Measurements from ENCODE around the gene PTGES3. TPM values are rescaled to one million over a fixed set of nuclear protein-coding genes. Genes with fewer than 3 reads are reported as not detected.
"Not testable (repeated sequence)": the region's sequence is repeated elsewhere in the genome, so short reads cannot be mapped to it uniquely, and the experiment has no call there.

Gene PTGES3
- total and polyA plus RNA-seq, 3 experiments from 2014 or later = 242 to 437 (median 431) TPM

DNA sequence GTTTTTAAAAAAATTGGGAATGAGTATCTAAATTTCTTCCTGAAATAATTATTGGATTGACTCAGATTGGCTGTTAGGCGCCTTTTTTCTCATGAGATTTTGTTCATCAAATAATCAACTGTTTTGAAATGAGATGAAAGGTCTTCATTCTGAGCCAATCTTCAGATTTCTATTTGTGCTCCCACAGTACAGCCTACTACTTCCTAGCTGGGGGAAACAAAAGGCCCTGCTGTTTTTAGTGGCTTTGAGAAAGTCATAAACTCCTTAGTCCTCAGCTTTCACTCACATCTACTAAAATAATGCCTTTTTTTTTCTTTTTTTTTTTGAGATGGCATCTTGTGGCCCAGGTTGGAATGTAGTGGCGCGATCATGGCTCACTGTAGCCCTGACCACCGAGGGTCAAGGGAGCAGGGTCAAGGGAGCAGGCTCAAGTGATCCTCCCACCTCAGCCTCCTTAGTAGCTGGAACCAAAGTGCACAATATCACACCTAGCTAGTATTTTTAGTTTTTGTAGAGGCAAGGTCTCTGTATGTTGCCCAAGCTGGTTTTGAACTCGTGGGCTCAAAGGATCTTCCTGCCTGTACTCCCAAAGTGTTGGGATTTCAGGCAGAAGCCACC, 21.8 kb upstream of the PTGES3 start:
- H3K36me3 ChIP-seq (ENCODE audit: insufficient read depth, low read length) = peaks cover 26% of the 10 kb centered on the region
- POLR2A ChIA-PET = interaction anchor here (0.7 kb wide), 1 partner anchor 252 kb away, joined by 6 read pairs; no protein-coding TSS in a partner anchor
- CTCF ChIA-PET = no interaction called here

DNA sequence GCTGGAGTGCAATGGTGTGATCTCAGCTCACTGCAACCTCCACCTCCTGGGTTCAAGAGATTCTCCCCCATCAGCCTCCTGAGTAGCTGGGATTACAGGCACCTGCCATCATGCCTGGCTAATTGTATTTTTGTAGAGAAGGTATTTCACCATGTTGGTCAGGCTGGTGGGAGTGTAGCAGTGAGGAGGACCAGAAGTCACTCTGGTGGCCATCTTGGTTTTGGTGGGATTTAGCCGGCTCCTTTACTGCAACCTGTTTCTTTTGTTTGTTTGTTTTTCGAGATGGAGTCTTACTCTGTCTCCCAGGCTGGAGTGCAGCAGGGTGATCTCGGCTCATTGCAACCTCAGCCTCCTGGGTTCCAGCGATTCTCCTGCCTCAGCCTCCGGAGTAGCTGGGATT, 16.4 kb upstream of the PTGES3 start:
- POLR2A ChIA-PET = interaction anchor here (0.6 kb wide), 2 partner anchors 183 to 580 kb away, joined by 4 read pairs; partner anchors contain the start of gene RBMS2
- H3K4me3 Mint-ChIP-seq; DNase-seq; CTCF ChIA-PET; H3K9me3 ChIP-seq (ENCODE audit: low read length); H3K9me3 Mint-ChIP-seq; H3K4me3 ChIP-seq (ENCODE audit: low read length); H3K4me1 ChIP-seq (ENCODE audit: insufficient read depth, low read length); H3K27me3 Mint-ChIP-seq; H3K36me3 ChIP-seq (ENCODE audit: insufficient read depth, low read length); H3K36me3 Mint-ChIP-seq; H3K27ac Mint-ChIP-seq; H3K27ac ChIP-seq (ENCODE audit: low read depth, low read length); H3K4me1 Mint-ChIP-seq; H3K27me3 ChIP-seq (ENCODE audit: insufficient read depth, low read length, poor library complexity, severe bottlenecking): not testable (repeated sequence)

More for the DNA sequence above, 21.8 kb upstream of the PTGES3 start:
- H3K9me3 Mint-ChIP-seq = no peaks in the 10 kb centered on the region
- Histone ChIP-seq H3K9me3 (ENCODE audit: low read length) (no peaks in the 10 kb centered on the region), H3K4me3 (ENCODE audit: low read length) (no peak overlapping the region), H3K4me1 (ENCODE audit: insufficient read depth, low read length) (no peaks in the 10 kb centered on the region), H3K27ac (ENCODE audit: low read depth, low read length) (no peak overlapping the region), H3K27me3 (ENCODE audit: insufficient read depth, low read length, poor library complexity, severe bottlenecking) (no peaks in the 10 kb centered on the region)
- peak overlapping the region in 3 of 8 donors; percentile 8 to 60 (median 11) for H3K27ac Mint-ChIP-seq
- H3K27me3 Mint-ChIP-seq = no peaks in the 10 kb centered on the region
- peaks cover 0 to 1% (median under 1%) of the 10 kb centered on the region in 3 donors for H3K4me1 Mint-ChIP-seq
- H3K4me3 Mint-ChIP-seq = no peak overlapping the region
- peaks cover 10 to 37% (median 24%) of the 10 kb centered on the region in 3 donors for H3K36me3 Mint-ChIP-seq
- no peak for DNase-seq

DNA sequence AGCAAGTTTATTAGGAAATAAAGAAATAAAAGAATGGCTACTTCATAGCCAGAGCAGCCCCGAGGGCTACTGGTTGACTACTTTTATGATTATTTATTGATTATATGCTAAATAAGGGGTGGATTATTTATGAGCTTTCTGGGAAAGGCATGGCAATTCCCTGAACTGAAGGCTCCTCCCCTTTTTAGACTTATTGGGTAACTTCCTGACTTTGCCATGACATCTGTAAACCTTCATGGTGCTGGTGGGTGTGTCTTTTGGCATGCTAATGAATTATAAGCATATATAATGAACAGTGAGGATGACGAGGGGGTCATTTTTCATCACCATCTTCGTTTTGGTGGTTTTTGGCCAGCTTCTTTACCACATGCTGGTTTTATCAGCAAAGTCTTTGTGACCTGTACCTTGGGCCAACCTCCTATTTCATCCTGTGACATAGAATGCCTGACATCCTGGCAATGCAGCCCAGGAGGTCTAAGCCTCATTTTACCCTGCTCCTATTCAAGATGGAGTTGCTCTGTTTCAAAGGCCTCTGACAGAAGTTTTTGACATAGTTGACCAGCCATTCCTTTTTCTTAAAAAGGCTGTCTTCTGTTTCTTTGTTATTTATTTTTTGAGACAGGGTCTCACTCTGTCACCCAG, 11.1 kb upstream of the PTGES3 start:
- no peaks in the 10 kb centered on the region for H3K4me1 ChIP-seq (ENCODE audit: insufficient read depth, low read length)
- Mint-ChIP-seq H3K4me3 (no peak overlapping the region), H3K27ac (no peak overlapping the region), H3K36me3 (no peaks in the 10 kb centered on the region), H3K4me1 (peaks cover 0 to 2% (median 2%) of the 10 kb centered on the region in 3 donors), H3K9me3 (no peaks in the 10 kb centered on the region), H3K27me3 (peaks cover 0 to 3% of the 10 kb centered on the region in 2 donors)
- DNase-seq = no peak
- H3K36me3 ChIP-seq (ENCODE audit: insufficient read depth, low read length) = no peaks in the 10 kb centered on the region
- ChIA-PET CTCF (no interaction called here), POLR2A (no interaction called here)
- H3K27me3 ChIP-seq (ENCODE audit: insufficient read depth, low read length, poor library complexity, severe bottlenecking) = no peaks in the 10 kb centered on the region
- H3K9me3 ChIP-seq (ENCODE audit: low read length) = no peaks in the 10 kb centered on the region
- H3K4me3 ChIP-seq (ENCODE audit: low read length) = no peak overlapping the region
- H3K27ac ChIP-seq (ENCODE audit: low read depth, low read length) = no peak overlapping the region

DNA sequence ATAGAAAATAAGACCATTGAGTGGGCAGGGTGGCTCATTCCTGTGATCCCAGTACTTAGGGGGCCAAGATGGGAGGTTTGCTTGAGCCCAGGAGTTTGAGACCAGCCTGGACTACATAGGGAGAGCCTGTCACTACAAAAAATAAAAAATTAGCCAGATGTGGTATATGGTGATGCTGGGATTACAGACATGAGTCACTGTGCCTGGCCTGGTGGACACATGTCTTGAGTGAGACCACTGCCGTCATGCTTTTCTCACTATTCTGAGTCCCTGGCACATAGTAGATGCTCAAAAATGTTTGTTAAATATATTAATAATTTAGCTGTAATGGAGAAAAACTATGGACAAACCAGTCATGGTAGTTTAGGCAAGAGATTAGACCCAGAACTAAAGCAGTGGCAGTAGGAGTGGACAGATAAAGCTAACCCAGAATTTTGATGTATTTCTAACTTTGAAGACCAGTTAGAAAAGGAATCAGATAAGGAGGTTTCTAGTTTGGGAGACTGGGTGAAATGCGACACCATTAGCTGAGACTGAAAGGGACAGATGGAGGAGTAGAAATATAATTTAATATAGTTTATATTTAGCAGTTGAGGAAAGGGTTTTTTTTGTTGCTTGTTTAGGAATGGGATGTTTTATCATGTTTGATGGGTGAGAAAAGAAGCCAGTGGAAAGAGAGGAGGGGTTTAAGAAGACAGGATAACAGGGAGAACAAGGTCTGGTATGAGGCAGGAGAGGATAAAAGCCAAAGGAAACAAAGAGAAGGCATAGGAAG, 7.4 kb upstream of the PTGES3 start:
- POLR2A ChIA-PET = no interaction called here
- peak overlapping the region in 3 of 8 donors; percentile 22 to 77 (median 45) for H3K27ac Mint-ChIP-seq
- Histone ChIP-seq H3K36me3 (ENCODE audit: insufficient read depth, low read length) (no peaks in the 10 kb centered on the region), H3K27me3 (ENCODE audit: insufficient read depth, low read length, poor library complexity, severe bottlenecking) (no peaks in the 10 kb centered on the region), H3K27ac (ENCODE audit: low read depth, low read length) (peak overlapping the region; percentile 47), H3K9me3 (ENCODE audit: low read length) (no peaks in the 10 kb centered on the region), H3K4me3 (ENCODE audit: low read length) (no peak overlapping the region), H3K4me1 (ENCODE audit: insufficient read depth, low read length) (no peaks in the 10 kb centered on the region)
- no peaks in the 10 kb centered on the region for H3K36me3 Mint-ChIP-seq
- H3K9me3 Mint-ChIP-seq = no peaks in the 10 kb centered on the region
- no peaks in the 10 kb centered on the region for H3K27me3 Mint-ChIP-seq
- no peak for DNase-seq
- H3K4me3 Mint-ChIP-seq = no peak overlapping the region
- CTCF ChIA-PET = no interaction called here
- H3K4me1 Mint-ChIP-seq = no peaks in the 10 kb centered on the region

DNA sequence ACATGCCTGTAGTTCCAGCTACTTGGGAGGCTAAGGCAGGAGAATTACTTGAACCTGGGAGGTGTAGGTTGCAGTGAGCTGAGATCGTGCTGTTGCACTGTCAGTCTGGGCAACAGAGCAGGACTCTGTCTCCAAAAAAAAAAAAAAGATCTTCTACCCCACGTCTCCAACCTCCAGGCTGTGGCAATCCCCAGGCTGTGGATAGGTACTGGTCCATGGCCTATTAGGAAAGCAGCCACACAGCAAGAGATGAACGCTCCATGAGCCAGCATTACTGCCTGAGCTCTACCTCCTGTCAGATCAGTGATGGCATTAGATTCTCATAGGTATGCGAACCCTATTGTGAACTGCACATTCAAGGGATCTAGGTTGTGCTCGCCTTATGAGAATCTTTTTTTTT, 6.1 kb upstream of the PTGES3 start:
- ChIA-PET POLR2A (interaction anchor here (0.7 kb wide), 2 partner anchors 58 to 830 kb away, joined by 5 to 7 read pairs; no protein-coding TSS in a partner anchor), CTCF (no interaction called here)
- Mint-ChIP-seq H3K9me3 (no peaks in the 10 kb centered on the region), H3K27ac (peak overlapping the region in 1 of 8 donors; percentile 54), H3K4me1 (peaks cover under 1 to 1% (median 1%) of the 10 kb centered on the region in 3 donors), H3K4me3 (peak overlapping the region in 1 of 7 donors; percentile 41), H3K27me3 (no peaks in the 10 kb centered on the region), H3K36me3 (no peaks in the 10 kb centered on the region)
- Histone ChIP-seq H3K27ac (ENCODE audit: low read depth, low read length) (no peak overlapping the region), H3K4me3 (ENCODE audit: low read length) (no peak overlapping the region), H3K4me1 (ENCODE audit: insufficient read depth, low read length) (peaks cover 3% of the 10 kb centered on the region), H3K9me3 (ENCODE audit: low read length) (no peaks in the 10 kb centered on the region), H3K36me3 (ENCODE audit: insufficient read depth, low read length) (no peaks in the 10 kb centered on the region), H3K27me3 (ENCODE audit: insufficient read depth, low read length, poor library complexity, severe bottlenecking) (no peaks in the 10 kb centered on the region)
- no peak for DNase-seq

DNA sequence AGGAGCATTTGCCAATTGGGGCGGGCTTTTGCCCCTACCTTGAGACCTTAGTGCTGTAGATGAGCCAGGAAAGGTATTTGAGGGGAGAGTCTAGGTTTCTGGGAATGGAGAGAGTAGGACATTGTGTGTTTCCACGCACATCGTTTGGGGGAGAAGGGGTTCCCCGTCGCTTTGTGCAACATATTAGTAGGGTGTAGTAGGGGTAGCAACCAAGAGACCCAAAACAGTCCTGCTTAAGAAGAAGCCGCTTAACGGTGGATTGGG, 694 bp upstream of the PTGES3 start:
- CTCF ChIA-PET = interaction anchor here (1.0 to 7.8 kb wide), 5 partner anchors 12 to 60 kb away, joined by 4 to 43 read pairs (median 7); partner anchors contain the start of gene NACA
- Mint-ChIP-seq H3K36me3 (peaks cover 0 to 38% (median 0%) of the 10 kb centered on the region in 3 donors), H3K4me1 (peaks cover 29 to 37% (median 32%) of the 10 kb centered on the region in 3 donors), H3K27ac (peak overlapping the region; percentile 96 to 100 (median 100)), H3K4me3 (peak overlapping the region; percentile 93 to 100 (median 100)), H3K9me3 (no peaks in the 10 kb centered on the region), H3K27me3 (no peaks in the 10 kb centered on the region)
- Histone ChIP-seq H3K4me3 (ENCODE audit: low read length) (peak overlapping the region; percentile 80), H3K4me1 (ENCODE audit: insufficient read depth, low read length) (peaks cover 32% of the 10 kb centered on the region), H3K9me3 (ENCODE audit: low read length) (no peaks in the 10 kb centered on the region), H3K27ac (ENCODE audit: low read depth, low read length) (peak overlapping the region; percentile 99), H3K27me3 (ENCODE audit: insufficient read depth, low read length, poor library complexity, severe bottlenecking) (no peaks in the 10 kb centered on the region), H3K36me3 (ENCODE audit: insufficient read depth, low read length) (no peaks in the 10 kb centered on the region)
- POLR2A ChIA-PET = interaction anchor here (0.6 to 4.1 kb wide), 11 partner anchors 14 to 1052 kb away, joined by 3 to 56 read pairs (median 8); partner anchors contain the start of genes ATP5F1B, BAZ2A, NACA and STAT6
- DNase-seq = peak in 1 of 5 donors; percentile 26

DNA sequence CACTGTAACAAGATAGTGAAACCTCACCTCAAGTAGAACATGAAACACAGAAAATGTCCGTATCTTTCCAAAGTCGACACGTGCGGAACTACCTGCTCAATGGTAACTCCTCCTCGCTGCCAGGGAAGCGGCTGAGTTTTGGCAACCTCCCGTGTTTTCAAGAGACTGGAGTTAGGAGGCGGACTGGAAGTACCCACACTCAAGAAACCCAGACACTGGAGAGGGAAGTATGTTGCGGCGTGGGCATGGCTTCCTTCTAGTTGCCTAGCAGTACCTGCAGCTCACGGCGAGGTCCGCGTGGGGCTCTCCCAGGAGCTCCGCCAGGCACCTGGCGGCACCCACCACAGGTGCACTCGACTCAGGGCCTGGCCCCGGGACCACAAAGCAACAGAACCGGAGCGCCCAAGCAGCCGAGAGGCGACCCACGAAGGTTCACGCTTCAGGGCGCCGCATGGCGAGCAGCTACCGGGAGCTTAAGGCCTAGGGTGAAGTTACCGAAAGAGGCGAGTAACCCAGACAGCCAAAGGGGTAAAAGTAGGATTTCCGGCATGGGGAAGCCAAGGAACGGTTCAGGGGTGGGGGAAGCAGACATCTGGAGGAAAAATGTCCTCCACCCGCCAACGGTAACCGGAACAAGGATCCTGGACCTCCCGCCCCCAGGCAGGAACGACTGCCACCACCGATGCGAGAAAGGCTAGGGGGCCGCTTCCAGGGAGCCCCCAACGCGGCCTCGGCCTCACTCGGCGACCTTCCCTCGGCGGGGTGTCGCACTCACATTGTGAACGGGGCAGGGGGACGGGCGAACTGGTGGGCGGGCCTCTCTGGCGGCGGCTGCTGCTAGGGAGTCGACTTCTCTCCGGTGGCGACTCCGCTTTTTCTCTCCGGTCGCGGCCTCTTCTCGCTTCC, 608 bp downstream of the PTGES3 start:
- H3K36me3 ChIP-seq (ENCODE audit: insufficient read depth, low read length) = no peaks in the 10 kb centered on the region
- Mint-ChIP-seq H3K36me3 (peaks cover 0 to 38% (median 0%) of the 10 kb centered on the region in 3 donors), H3K4me1 (peaks cover 34 to 44% (median 42%) of the 10 kb centered on the region in 3 donors), H3K27ac (peak overlapping the region; percentile 96 to 100 (median 100)), H3K27me3 (no peaks in the 10 kb centered on the region), H3K4me3 (peak overlapping the region; percentile 93 to 100 (median 100)), H3K9me3 (no peaks in the 10 kb centered on the region)
- no peaks in the 10 kb centered on the region for H3K27me3 ChIP-seq (ENCODE audit: insufficient read depth, low read length, poor library complexity, severe bottlenecking)
- peak; percentile 44 to 82 (median 63) for DNase-seq
- peak overlapping the region; percentile 99 for H3K27ac ChIP-seq (ENCODE audit: low read depth, low read length)
- peaks cover 41% of the 10 kb centered on the region for H3K4me1 ChIP-seq (ENCODE audit: insufficient read depth, low read length)
- no peaks in the 10 kb centered on the region for H3K9me3 ChIP-seq (ENCODE audit: low read length)
- CTCF ChIA-PET = interaction anchor here (1.4 to 7.8 kb wide), 6 partner anchors 11 to 52 kb away, joined by 3 to 43 read pairs (median 6); partner anchors contain the start of gene NACA
- POLR2A ChIA-PET = interaction anchor here (0.6 to 4.1 kb wide), 18 partner anchors 9 to 424 kb away, joined by 3 to 56 read pairs (median 4); partner anchors contain the start of genes ATP5F1B, BAZ2A, NACA and STAT6
- peak overlapping the region; percentile 80 for H3K4me3 ChIP-seq (ENCODE audit: low read length)

All from CD8-positive, alpha-beta memory T cell (primary cell).